ENCODE measurements around the gene ADAD2. TPM values are rescaled to one million over a fixed set of nuclear protein-coding genes. Genes with fewer than 3 reads are reported as not detected.

Gene ADAD2
- total RNA-seq, 1 donor from 2014 or later, result not detected

- H3K4me3 Mint-ChIP-seq (ENCODE audit: unreplicated experiment), result no peak overlapping the region
Observed at GRCh38 chr16:84182104-84182503, 8.9 kb upstream of the ADAD2 start.

GRCh38 chr16:84182680-84183571 is 8.0 kb upstream of the ADAD2 start:
- Mint-ChIP-seq H3K4me3 (ENCODE audit: unreplicated experiment) (no peak overlapping the region), H3K36me3 (ENCODE audit: unreplicated experiment) (no peaks in the 10 kb centered on the region), H3K27ac (ENCODE audit: unreplicated experiment) (no peak overlapping the region), H3K4me1 (ENCODE audit: low read depth, unreplicated experiment) (peaks cover 11% of the 10 kb centered on the region), H3K27me3 (ENCODE audit: unreplicated experiment) (no peaks in the 10 kb centered on the region), H3K9me3 (ENCODE audit: unreplicated experiment) (peaks cover 2% of the 10 kb centered on the region)
- no peak for TF ChIP-seq CTCF (IDR thresholded peaks at IDR 0.05; ENCODE audit: partially characterized antibody, unreplicated experiment)
- no peak for DNase-seq

More at GRCh38 chr16:84182104-84182503, 8.9 kb upstream of the ADAD2 start:
- peaks cover 11% of the 10 kb centered on the region for H3K4me1 Mint-ChIP-seq (ENCODE audit: low read depth, unreplicated experiment)
- TF ChIP-seq CTCF (IDR thresholded peaks at IDR 0.05; ENCODE audit: partially characterized antibody, unreplicated experiment), result no peak
- H3K27ac Mint-ChIP-seq (ENCODE audit: unreplicated experiment), result no peak overlapping the region
- peaks cover 3% of the 10 kb centered on the region for H3K9me3 Mint-ChIP-seq (ENCODE audit: unreplicated experiment)
- DNase-seq, result no peak
- H3K36me3 Mint-ChIP-seq (ENCODE audit: unreplicated experiment), result no peaks in the 10 kb centered on the region
- H3K27me3 Mint-ChIP-seq (ENCODE audit: unreplicated experiment), result no peaks in the 10 kb centered on the region

GRCh38 chr16:84183572-84183875 is 7.4 kb upstream of the ADAD2 start:
- peaks cover 2% of the 10 kb centered on the region for H3K9me3 Mint-ChIP-seq (ENCODE audit: unreplicated experiment)
- H3K4me3 Mint-ChIP-seq (ENCODE audit: unreplicated experiment), result no peak overlapping the region
- no peaks in the 10 kb centered on the region for H3K36me3 Mint-ChIP-seq (ENCODE audit: unreplicated experiment)
- TF ChIP-seq CTCF (IDR thresholded peaks at IDR 0.05; ENCODE audit: partially characterized antibody, unreplicated experiment), result no peak
- H3K27me3 Mint-ChIP-seq (ENCODE audit: unreplicated experiment), result no peaks in the 10 kb centered on the region
- DNase-seq, result no peak
- no peak overlapping the region for H3K27ac Mint-ChIP-seq (ENCODE audit: unreplicated experiment)
- H3K4me1 Mint-ChIP-seq (ENCODE audit: low read depth, unreplicated experiment), result peaks cover 11% of the 10 kb centered on the region

- H3K27me3 Mint-ChIP-seq (ENCODE audit: unreplicated experiment), result no peaks in the 10 kb centered on the region
- peaks cover 2% of the 10 kb centered on the region for H3K9me3 Mint-ChIP-seq (ENCODE audit: unreplicated experiment)
- H3K4me1 Mint-ChIP-seq (ENCODE audit: low read depth, unreplicated experiment), result peaks cover 11% of the 10 kb centered on the region
- peak overlapping the region; percentile 64 for H3K4me3 Mint-ChIP-seq (ENCODE audit: unreplicated experiment)
- no peak for DNase-seq
- H3K36me3 Mint-ChIP-seq (ENCODE audit: unreplicated experiment), result no peaks in the 10 kb centered on the region
- no peak for TF ChIP-seq CTCF (IDR thresholded peaks at IDR 0.05; ENCODE audit: partially characterized antibody, unreplicated experiment)
- H3K27ac Mint-ChIP-seq (ENCODE audit: unreplicated experiment), result no peak overlapping the region
Observed at GRCh38 chr16:84183911-84184591, 6.9 kb upstream of the ADAD2 start.

GRCh38 chr16:84184775-84185174 is 6.2 kb upstream of the ADAD2 start:
- H3K4me1 Mint-ChIP-seq (ENCODE audit: low read depth, unreplicated experiment), result peaks cover 11% of the 10 kb centered on the region
- no peak overlapping the region for H3K27ac Mint-ChIP-seq (ENCODE audit: unreplicated experiment)
- TF ChIP-seq CTCF (IDR thresholded peaks at IDR 0.05; ENCODE audit: partially characterized antibody, unreplicated experiment), result no peak
- H3K36me3 Mint-ChIP-seq (ENCODE audit: unreplicated experiment), result no peaks in the 10 kb centered on the region
- peak overlapping the region; percentile 64 for H3K4me3 Mint-ChIP-seq (ENCODE audit: unreplicated experiment)
- no peaks in the 10 kb centered on the region for H3K27me3 Mint-ChIP-seq (ENCODE audit: unreplicated experiment)
- no peak for DNase-seq
- peaks cover 2% of the 10 kb centered on the region for H3K9me3 Mint-ChIP-seq (ENCODE audit: unreplicated experiment)

Measured in glutamatergic neuron (in vitro differentiated cells).